Calu3 (cell line): ENCODE results near the gene EIF4B. TPM values are rescaled to one million over a fixed set of nuclear protein-coding genes. Genes with fewer than 3 reads are reported as not detected.

Experiments used
- BruUV-seq: library from RNA; stranded (reverse); fragments of 400-500 nt; replicated peaks from 2 replicates; lab custom pipeline; 2021; lab: Mats Ljungman, UMichigan
- CTCF ChIA-PET: fragments of 300-600 bp; sonication (Branson Sonifier 250); formaldehyde crosslinking; loops from one replicate; lab custom pipeline; 2022; ENCODE audit warnings: antibody characterized with exemption; lab: Charles Lee
- DNase-seq: peaks from one replicate; pipeline ENCODE4 v3.0.0; 2022
- H3K27ac Mint-ChIP-seq: one replicate; pipeline ENCODE4 v1.8.0; 2022; ENCODE audit warnings: mixed read lengths; ENCODE audit not compliant: unreplicated experiment
- H3K27me3 Mint-ChIP-seq: one replicate; pipeline ENCODE4 v1.8.0; 2022; ENCODE audit warnings: mixed read lengths; ENCODE audit not compliant: unreplicated experiment
- H3K36me3 Mint-ChIP-seq: one replicate; pipeline ENCODE4 v1.8.0; 2022; ENCODE audit warnings: mild to moderate bottlenecking, moderate library complexity, mixed read lengths; ENCODE audit not compliant: insufficient read depth, unreplicated experiment
- H3K4me1 Mint-ChIP-seq: one replicate; pipeline ENCODE4 v1.8.0; 2022; ENCODE audit warnings: mild to moderate bottlenecking, low read depth, mixed read lengths; ENCODE audit not compliant: unreplicated experiment
- H3K4me3 Mint-ChIP-seq: one replicate; pipeline ENCODE4 v1.8.0; 2022; ENCODE audit warnings: mild to moderate bottlenecking, low read depth, moderate library complexity, mixed read lengths; ENCODE audit not compliant: unreplicated experiment
- H3K9me3 Mint-ChIP-seq: one replicate; pipeline ENCODE4 v1.8.0; 2022; ENCODE audit warnings: low read depth, mixed read lengths; ENCODE audit not compliant: unreplicated experiment
- CTCF ChIP-seq: fragments of 200-600 bp; IDR thresholded peaks from one replicate; pipeline ENCODE4 v1.8.0; 2022; ENCODE audit warnings: antibody characterized with exemption; ENCODE audit not compliant: unreplicated experiment
- intact Hi-C: fragments of 100-400 bp; cut with micrococcal nuclease; formaldehyde crosslinking; loops from one replicate; pipeline ENCODE4 v1.10.0; 2022; ENCODE audit not compliant: unreplicated experiment
- total RNA-seq: library from RNA; stranded (reverse); gene quantifications from 2 replicates; pipeline ENCODE4 v1.2.3, GENCODE V29; 2022

Gene EIF4B
- total RNA-seq, 1 experiment from 2014 or later = 272 TPM

GRCh38 chr12:53076461-53076860, 70.2 kb downstream of the EIF4B start:
- peaks cover 27% of the 10 kb centered on the region for H3K36me3 Mint-ChIP-seq
- no peaks in the 10 kb centered on the region for H3K4me1 Mint-ChIP-seq

GRCh38 chr12:53077030-53077429, 70.8 kb downstream of the EIF4B start:
- no peaks in the 10 kb centered on the region for H3K27me3 Mint-ChIP-seq
- peaks cover 27% of the 10 kb centered on the region for H3K36me3 Mint-ChIP-seq
- CTCF ChIA-PET = interaction anchor here (2.5 kb wide), 1 partner anchor 21 kb away, joined by 17 read pairs; the partner anchor contains the start of gene IGFBP6
- H3K27ac Mint-ChIP-seq = no peak overlapping the region
- TF ChIP-seq CTCF = no peak
- no peaks in the 10 kb centered on the region for H3K4me1 Mint-ChIP-seq
- BruUV-seq = no TSS peak
- no peak overlapping the region for H3K4me3 Mint-ChIP-seq
- H3K9me3 Mint-ChIP-seq = no peaks in the 10 kb centered on the region
- intact Hi-C loops = no loop called here
- no peak for DNase-seq

More at GRCh38 chr12:53076461-53076860, 70.2 kb downstream of the EIF4B start:
- Mint-ChIP-seq H3K27me3 (no peaks in the 10 kb centered on the region), H3K9me3 (no peaks in the 10 kb centered on the region), H3K4me3 (no peak overlapping the region), H3K27ac (no peak overlapping the region)
- CTCF ChIA-PET = no interaction called here
- no peak for DNase-seq
- TF ChIP-seq CTCF = no peak
- BruUV-seq = no TSS peak
- intact Hi-C loops = no loop called here

- peak overlapping the region; percentile 89 for H3K27ac Mint-ChIP-seq
- BruUV-seq = TSS peak; percentile 59
- no peak for TF ChIP-seq CTCF
- CTCF ChIA-PET = interaction anchor here (0.6 to 2.5 kb wide), 13 partner anchors 12 to 413 kb away, joined by 3 to 17 read pairs (median 4); partner anchors contain the start of gene IGFBP6
- no peaks in the 10 kb centered on the region for H3K27me3 Mint-ChIP-seq
- peaks cover 27% of the 10 kb centered on the region for H3K36me3 Mint-ChIP-seq
- DNase-seq = no peak
- no peaks in the 10 kb centered on the region for H3K4me1 Mint-ChIP-seq
- intact Hi-C loops = no loop called here
- H3K4me3 Mint-ChIP-seq = peak overlapping the region; percentile 91
- H3K9me3 Mint-ChIP-seq = no peaks in the 10 kb centered on the region
Observed at GRCh38 chr12:53078425-53079225, 72.4 kb downstream of the EIF4B start.

GRCh38 chr12:53079226-53080117, 73.2 kb downstream of the EIF4B start, which contains the start of gene SPRYD3:
SPRYD3 (minus strand) TSS chr12:53079390; CDS start chr12:53079333, 57 bp downstream.
- Mint-ChIP-seq H3K27me3 (no peaks in the 10 kb centered on the region), H3K36me3 (peaks cover 27% of the 10 kb centered on the region), H3K27ac (peak within 1 kb of the TSS; percentile 89), H3K4me1 (no peaks in the 10 kb centered on the region), H3K9me3 (no peaks in the 10 kb centered on the region), H3K4me3 (peak within 1 kb of the TSS; percentile 91)
- intact Hi-C loops = no loop called here
- BruUV-seq = TSS peak; percentile 81
- peak; percentile 93 for DNase-seq
- CTCF ChIA-PET = interaction anchor here (0.6 to 2.5 kb wide), 13 partner anchors 11 to 412 kb away, joined by 3 to 17 read pairs (median 4); partner anchors contain the start of gene IGFBP6
- TF ChIP-seq CTCF = no peak
